Measurements from ENCODE around the gene DPP6. TPM values are rescaled to one million over a fixed set of nuclear protein-coding genes. Genes with fewer than 3 reads are reported as not detected.

Gene DPP6
- total RNA-seq, 1 donor from 2014 or later = not detected

GRCh38 chr7:154167051-154167450 lies 114.9 kb downstream of the DPP6 start:
- DNase-seq (no peak), ATAC-seq (ENCODE audit: low read depth) (no peak)
- no peak for TF ChIP-seq CTCF (IDR thresholded peaks at IDR 0.05)
- H3K36me3 Mint-ChIP-seq (ENCODE audit: low read depth) = no peaks in the 10 kb centered on the region
- intact Hi-C loops (cut with micrococcal nuclease) = no loop called here
- CTCF ChIA-PET = no interaction called here
- H3K27ac Mint-ChIP-seq = no peak overlapping the region
- H3K27me3 Mint-ChIP-seq = no peaks in the 10 kb centered on the region
- no peaks in the 10 kb centered on the region for H3K9me3 Mint-ChIP-seq
- no peaks in the 10 kb centered on the region for H3K4me1 Mint-ChIP-seq
- POLR2A ChIA-PET = no interaction called here
- no peak overlapping the region for H3K4me3 Mint-ChIP-seq

GRCh38 chr7:154167807-154168206 lies 115.6 kb downstream of the DPP6 start:
- Mint-ChIP-seq H3K4me1 (no peaks in the 10 kb centered on the region), H3K4me3 (no peak overlapping the region), H3K36me3 (ENCODE audit: low read depth) (no peaks in the 10 kb centered on the region), H3K9me3 (no peaks in the 10 kb centered on the region), H3K27ac (no peak overlapping the region), H3K27me3 (no peaks in the 10 kb centered on the region)
- POLR2A ChIA-PET = no interaction called here
- intact Hi-C loops (cut with micrococcal nuclease) = no loop called here
- TF ChIP-seq CTCF (IDR thresholded peaks at IDR 0.05) = no peak
- CTCF ChIA-PET = no interaction called here
- ATAC-seq (ENCODE audit: low read depth) (no peak), DNase-seq (no peak)

- no peak overlapping the region for H3K4me3 Mint-ChIP-seq
- no peaks in the 10 kb centered on the region for H3K9me3 Mint-ChIP-seq
- TF ChIP-seq CTCF (IDR thresholded peaks at IDR 0.05) = no peak
- intact Hi-C loops (cut with micrococcal nuclease) = no loop called here
- ATAC-seq (ENCODE audit: low read depth) = no peak
- H3K27me3 Mint-ChIP-seq = no peaks in the 10 kb centered on the region
- H3K27ac Mint-ChIP-seq = no peak overlapping the region
- CTCF ChIA-PET = no interaction called here
- POLR2A ChIA-PET = no interaction called here
- no peak for DNase-seq
- H3K36me3 Mint-ChIP-seq (ENCODE audit: low read depth) = no peaks in the 10 kb centered on the region
- no peaks in the 10 kb centered on the region for H3K4me1 Mint-ChIP-seq
Observed at GRCh38 chr7:154171422-154171821, 119.2 kb downstream of the DPP6 start.

- H3K27ac Mint-ChIP-seq = no peak overlapping the region
- H3K27me3 Mint-ChIP-seq = no peaks in the 10 kb centered on the region
- H3K4me3 Mint-ChIP-seq = no peak overlapping the region
- ChIA-PET POLR2A (no interaction called here), CTCF (no interaction called here)
- H3K9me3 Mint-ChIP-seq = no peaks in the 10 kb centered on the region
- intact Hi-C loops (cut with micrococcal nuclease) = no loop called here
- no peaks in the 10 kb centered on the region for H3K36me3 Mint-ChIP-seq (ENCODE audit: low read depth)
- ATAC-seq (ENCODE audit: low read depth) = no peak
- no peak for DNase-seq
- TF ChIP-seq CTCF (IDR thresholded peaks at IDR 0.05) = no peak
- no peaks in the 10 kb centered on the region for H3K4me1 Mint-ChIP-seq
Observed at GRCh38 chr7:154172236-154172635, 120.0 kb downstream of the DPP6 start.

- POLR2A ChIA-PET = no interaction called here
- intact Hi-C loops (cut with micrococcal nuclease) = no loop called here
- ATAC-seq (ENCODE audit: low read depth) = no peak
- DNase-seq = no peak
- no peaks in the 10 kb centered on the region for H3K9me3 Mint-ChIP-seq
- no peaks in the 10 kb centered on the region for H3K4me1 Mint-ChIP-seq
- H3K27ac Mint-ChIP-seq = no peak overlapping the region
- H3K4me3 Mint-ChIP-seq = no peak overlapping the region
- no peaks in the 10 kb centered on the region for H3K36me3 Mint-ChIP-seq (ENCODE audit: low read depth)
- TF ChIP-seq CTCF (IDR thresholded peaks at IDR 0.05) = no peak
- CTCF ChIA-PET = no interaction called here
- H3K27me3 Mint-ChIP-seq = no peaks in the 10 kb centered on the region
Observed at GRCh38 chr7:154177584-154177983, 125.4 kb downstream of the DPP6 start.

All from activated B cell treated with CpG ODN at 0.5 μM for 24 hours (primary cell).